DND-41 (cell line): ENCODE results near the gene ZNF141.
A peak's percentile ranks its signal among the peaks of the same experiment; 100 is the strongest.

Experiments used
- ATAC-seq: fragments of 200-7000 bp; cut with Tn5 transposase; 3 replicates; pipeline ENCODE4 v1.9.1; 2021; ENCODE audit warnings: low read depth; ENCODE audit not compliant: insufficient read depth
- DNase-seq: peaks from one replicate; pipeline ENCODE4 v3.0.0-alpha.2; 2020
- H2AFZ ChIP-seq: 2 replicates; pipeline ENCODE4 v1.6.0; 2012; ENCODE audit warnings: low read depth, low read length
- H3K27ac ChIP-seq: 2 replicates; pipeline ENCODE4 v1.5.1; 2012; ENCODE audit warnings: low read length, inconsistent platforms
- H3K27me3 ChIP-seq: fragments of 200-600 bp; sonication (generic); 2 replicates; pipeline ENCODE4 v1.6.0; 2012; ENCODE audit warnings: low read length, mild to moderate bottlenecking, inconsistent platforms; ENCODE audit not compliant: insufficient read depth, poor library complexity
- H3K36me3 ChIP-seq: 2 replicates; pipeline ENCODE4 v1.5.1; 2012; ENCODE audit warnings: low read length, inconsistent platforms; ENCODE audit not compliant: insufficient read depth
- H3K4me1 ChIP-seq: 2 replicates; pipeline ENCODE4 v1.5.1; 2012; ENCODE audit warnings: mild to moderate bottlenecking, low read length; ENCODE audit not compliant: insufficient read depth
- H3K4me2 ChIP-seq: 2 replicates; pipeline ENCODE4 v1.6.0; 2012; ENCODE audit warnings: mild to moderate bottlenecking, moderate library complexity, low read length, inconsistent platforms; ENCODE audit not compliant: insufficient read depth
- H3K4me3 ChIP-seq, 2 experiments: fragments of 200-600 bp in 1 of 2; shearing (Covaris generic) in 1 of 2; 2 replicates each; pipeline ENCODE4 v1.5.1; 2012 to 2016; ENCODE audit warnings: inconsistent platforms in 2 of 2, low read length in 2 of 2, mild to moderate bottlenecking in 2 of 2, low read depth in 1 of 2, moderate library complexity in 1 of 2
- H3K79me2 ChIP-seq: 2 replicates; pipeline ENCODE4 v1.6.0; 2012; ENCODE audit warnings: low read length, inconsistent platforms; ENCODE audit not compliant: insufficient read depth
- H3K9ac ChIP-seq: 2 replicates; pipeline ENCODE4 v1.6.0; 2012; ENCODE audit warnings: low read depth, mild to moderate bottlenecking, inconsistent platforms, low read length, moderate library complexity
- H3K9me3 ChIP-seq: 2 replicates; pipeline ENCODE4 v1.5.1; 2012; ENCODE audit warnings: low read length, moderate library complexity, mild to moderate bottlenecking, inconsistent platforms; ENCODE audit not compliant: insufficient read depth, severe bottlenecking
- H4K20me1 ChIP-seq: 2 replicates; pipeline ENCODE4 v1.6.0; 2012; ENCODE audit warnings: low read length; ENCODE audit not compliant: insufficient read depth
- CTCF ChIP-seq: IDR thresholded peaks from 2 replicates; pipeline ENCODE4 v1.5.1; 2012; ENCODE audit warnings: borderline replicate concordance, low read length, moderate library complexity, mild to moderate bottlenecking; ENCODE audit not compliant: poor library complexity, severe bottlenecking; ENCODE audit errors: extremely low read depth
- EZH2 ChIP-seq: IDR thresholded peaks from 3 replicates; pipeline ENCODE4 v1.6.1; 2012; ENCODE audit warnings: borderline replicate concordance, low read depth, mild to moderate bottlenecking, moderate library complexity, low read length, inconsistent platforms; ENCODE audit not compliant: severe bottlenecking

Gene ZNF141

GRCh38 chr4:337932-338758, 531 bp downstream of the ZNF141 start:
- Histone ChIP-seq H3K36me3 (peaks cover 54% of the 10 kb centered on the region), H4K20me1 (no peaks in the 10 kb centered on the region), H3K4me3 (peak overlapping the region; percentile 33 to 70; a peak in 3 of 4 replicates), H3K9me3 (peaks cover 56% of the 10 kb centered on the region), H3K9ac (peak overlapping the region; percentile 83), H3K27ac (peak overlapping the region; percentile 91), H3K79me2 (peaks cover 61% of the 10 kb centered on the region), H3K4me1 (peaks cover 23% of the 10 kb centered on the region), H3K4me2 (peak overlapping the region; percentile 66), H3K27me3 (no peaks in the 10 kb centered on the region), H2AFZ (peak overlapping the region; percentile 97)
- TF ChIP-seq CTCF (no peak), EZH2 (no peak)
- DNase-seq (peak; percentile 71), ATAC-seq (peak; percentile 66)

DNA sequence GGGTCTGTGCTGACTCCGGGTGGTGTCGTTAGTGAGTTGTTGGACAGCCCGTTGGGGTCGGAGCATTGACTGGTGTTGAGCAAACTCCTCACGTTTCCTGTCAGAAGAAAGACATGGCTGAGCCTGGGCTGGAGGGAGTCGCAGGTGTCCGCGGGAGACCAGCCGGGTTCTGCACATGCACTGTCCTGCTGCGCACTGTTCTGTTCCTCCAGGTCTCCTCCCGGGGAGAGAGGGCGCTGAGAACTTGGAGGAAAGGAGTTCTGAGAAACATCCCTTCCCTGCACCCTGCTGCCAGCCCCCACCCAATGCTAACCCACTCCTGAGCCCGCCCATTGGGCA, 1.1 kb downstream of the ZNF141 start:
- H2AFZ ChIP-seq, result peak overlapping the region; percentile 97; the same call in 1 of the 2 replicates
- H4K20me1 ChIP-seq, result no peaks in the 10 kb centered on the region
- peaks cover 60% of the 10 kb centered on the region for H3K9me3 ChIP-seq
- H3K36me3 ChIP-seq, result peaks cover 59% of the 10 kb centered on the region
- no peaks in the 10 kb centered on the region for H3K27me3 ChIP-seq
- peak overlapping the region; percentile 83 for H3K9ac ChIP-seq
- ATAC-seq, result no peak
- H3K27ac ChIP-seq, result peak overlapping the region; percentile 91
- TF ChIP-seq CTCF, result no peak
- no peak for TF ChIP-seq EZH2
- H3K79me2 ChIP-seq, result peaks cover 65% of the 10 kb centered on the region
- no peak for DNase-seq
- H3K4me1 ChIP-seq, result peaks cover 23% of the 10 kb centered on the region
- peak overlapping the region; percentile 66 for H3K4me2 ChIP-seq
- H3K4me3 ChIP-seq, result peak overlapping the region; percentile 33 to 70; a peak in 3 of 4 replicates

GRCh38 chr4:340011-340410, 2.4 kb downstream of the ZNF141 start:
- H2AFZ ChIP-seq, result no peak overlapping the region
- no peak overlapping the region for H3K27ac ChIP-seq
- H3K9ac ChIP-seq, result no peak overlapping the region
- TF ChIP-seq CTCF, result peak; percentile 15
- TF ChIP-seq EZH2, result no peak
- peaks cover 71% of the 10 kb centered on the region for H3K36me3 ChIP-seq
- no peaks in the 10 kb centered on the region for H4K20me1 ChIP-seq
- H3K4me3 ChIP-seq, result peak overlapping the region in 1 of 2 experiments; percentile 26; a peak in 1 of 4 replicates
- peaks cover 23% of the 10 kb centered on the region for H3K4me1 ChIP-seq
- DNase-seq, result no peak
- ATAC-seq, result no peak
- H3K79me2 ChIP-seq, result peaks cover 76% of the 10 kb centered on the region
- H3K4me2 ChIP-seq, result peak overlapping the region; percentile 8; the same call in 1 of the 2 replicates
- peaks cover 69% of the 10 kb centered on the region for H3K9me3 ChIP-seq
- no peaks in the 10 kb centered on the region for H3K27me3 ChIP-seq
